Stimulated activated naive CD8-positive, alpha-beta T cell treated with anti-CD3 and anti-CD28 coated beads, Interleukin-15, Interleukin-2, amounts not matched to agents 100 ng/mL and 50 ng/mL, for 24 hours (primary cell): Measurements from ENCODE around the gene P4HA3.
"Not testable (repeated sequence)": the region's sequence is repeated elsewhere in the genome, so short reads cannot be mapped to it uniquely, and the experiment has no call there.

Experiments
- H3K27ac Mint-ChIP-seq: one replicate; pipeline ENCODE4 v1.8.0; 2021; ENCODE audit warnings: mild to moderate bottlenecking, mixed read lengths
- H3K27me3 Mint-ChIP-seq: one replicate; pipeline ENCODE4 v1.8.0; 2021; ENCODE audit warnings: mixed read lengths
- H3K36me3 Mint-ChIP-seq: one replicate; pipeline ENCODE4 v1.8.0; 2021; ENCODE audit warnings: low read depth, mixed read lengths
- H3K4me1 Mint-ChIP-seq: one replicate; pipeline ENCODE4 v1.8.0; 2021; ENCODE audit warnings: low read depth, mixed read lengths
- H3K4me3 Mint-ChIP-seq: one replicate; pipeline ENCODE4 v1.8.0; 2021; ENCODE audit warnings: mild to moderate bottlenecking, mixed read lengths
- H3K9me3 Mint-ChIP-seq: one replicate; pipeline ENCODE4 v1.8.0; 2021; ENCODE audit warnings: mixed read lengths

The P4HA3 gene

DNA sequence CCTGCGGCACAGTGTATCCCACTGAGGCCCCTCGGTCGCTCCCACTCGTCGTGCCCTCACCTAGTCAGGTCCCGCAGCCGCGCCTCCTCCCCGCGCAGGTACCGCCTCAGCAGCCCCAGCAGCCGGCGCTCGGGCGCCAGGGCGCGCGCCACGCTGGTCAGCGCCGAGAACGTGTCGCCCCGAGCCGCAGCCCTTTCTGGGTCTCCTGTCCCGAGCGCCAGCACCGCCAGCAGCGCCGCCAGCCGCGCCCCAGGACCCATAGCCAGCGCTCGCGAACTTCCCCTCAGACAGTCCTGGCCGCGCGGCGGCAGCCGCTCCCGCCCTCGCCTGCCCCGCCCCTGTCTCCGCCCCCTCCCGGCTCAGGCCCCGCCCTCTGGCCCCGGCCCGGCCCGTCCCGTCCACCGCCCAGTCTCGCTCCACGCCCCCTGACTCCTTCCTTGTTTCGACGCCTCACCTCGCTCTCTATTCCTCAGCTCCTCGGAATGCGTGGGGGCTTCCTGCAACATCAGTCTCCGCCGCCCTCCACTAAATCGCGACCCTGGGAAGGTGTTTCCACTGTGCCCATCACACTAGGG, at the start of gene P4HA3:
Gene P4HA3 (minus strand): TSS at position 289 of the 575 bp plus-strand sequence. CDS start 29 bp downstream, at position 260.
- Mint-ChIP-seq H3K4me1 (peaks cover 7% of the 10 kb centered on the region), H3K27me3 (peaks cover 49% of the 10 kb centered on the region), H3K9me3 (peaks cover 9% of the 10 kb centered on the region), H3K36me3 (peaks cover 4% of the 10 kb centered on the region), H3K27ac (peak within 1 kb of the TSS; percentile 3), H3K4me3 (peak within 1 kb of the TSS; percentile 22)

- peaks cover 4% of the 10 kb centered on the region for H3K4me1 Mint-ChIP-seq
- H3K36me3 Mint-ChIP-seq: peaks cover 39% of the 10 kb centered on the region
- H3K9me3 Mint-ChIP-seq: no peaks in the 10 kb centered on the region
- no peak overlapping the region for H3K4me3 Mint-ChIP-seq
- H3K27me3 Mint-ChIP-seq: no peaks in the 10 kb centered on the region
- no peak overlapping the region for H3K27ac Mint-ChIP-seq
Observed at GRCh38 chr11:74357449-74357848, 46.0 kb upstream of the P4HA3 start.

- Mint-ChIP-seq H3K36me3 (peaks cover 38% of the 10 kb centered on the region), H3K27ac (no peak overlapping the region), H3K4me3 (no peak overlapping the region), H3K9me3 (no peaks in the 10 kb centered on the region), H3K4me1 (peaks cover 4% of the 10 kb centered on the region), H3K27me3 (no peaks in the 10 kb centered on the region)
Observed at GRCh38 chr11:74355626-74356025, 44.2 kb upstream of the P4HA3 start.

DNA sequence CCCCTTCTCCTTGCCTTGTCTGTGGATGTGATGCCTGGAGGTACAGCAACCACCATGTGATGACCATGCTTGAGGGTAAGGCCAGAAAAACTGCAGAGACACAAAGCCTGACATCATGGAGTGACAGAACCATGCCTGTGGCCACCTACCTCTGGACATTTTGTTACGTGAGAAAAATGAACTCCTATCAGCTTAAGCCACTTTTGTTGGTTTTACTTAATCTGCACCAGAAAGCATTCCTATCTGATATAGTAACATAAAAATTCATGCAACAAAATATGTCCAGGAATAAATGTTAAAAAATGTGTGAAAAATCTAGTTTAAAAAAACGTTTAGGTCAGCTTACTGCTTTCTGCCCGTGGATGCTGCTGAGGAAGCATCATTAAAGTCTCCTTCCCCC, 42.6 kb upstream of the P4HA3 start:
- Mint-ChIP-seq H3K4me3 (no peak overlapping the region), H3K9me3 (no peaks in the 10 kb centered on the region), H3K27me3 (no peaks in the 10 kb centered on the region), H3K36me3 (peaks cover 33% of the 10 kb centered on the region), H3K27ac (no peak overlapping the region), H3K4me1 (peaks cover 4% of the 10 kb centered on the region)

DNA sequence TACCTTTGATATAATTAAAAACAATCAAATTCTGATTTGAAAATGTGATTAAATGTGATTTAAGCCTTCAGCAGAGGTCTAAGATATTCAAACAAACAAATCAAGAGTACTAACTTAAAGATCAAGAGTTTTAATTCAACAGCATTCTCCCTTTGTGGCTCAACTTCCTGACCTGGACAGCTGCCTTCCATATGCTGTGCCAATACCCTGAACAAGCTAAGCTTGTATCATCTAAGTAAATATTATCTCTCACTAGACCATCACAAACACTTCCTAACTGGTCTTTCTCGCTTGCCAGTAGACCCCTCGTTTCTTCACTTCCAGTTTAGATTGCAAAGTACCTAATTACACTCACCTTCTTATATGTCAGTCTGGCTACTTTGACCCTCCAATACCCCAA, 35.9 kb upstream of the P4HA3 start:
- Mint-ChIP-seq H3K27me3 (no peaks in the 10 kb centered on the region), H3K36me3 (peaks cover 9% of the 10 kb centered on the region), H3K9me3 (no peaks in the 10 kb centered on the region), H3K4me1 (no peaks in the 10 kb centered on the region), H3K4me3 (no peak overlapping the region), H3K27ac (no peak overlapping the region)

DNA sequence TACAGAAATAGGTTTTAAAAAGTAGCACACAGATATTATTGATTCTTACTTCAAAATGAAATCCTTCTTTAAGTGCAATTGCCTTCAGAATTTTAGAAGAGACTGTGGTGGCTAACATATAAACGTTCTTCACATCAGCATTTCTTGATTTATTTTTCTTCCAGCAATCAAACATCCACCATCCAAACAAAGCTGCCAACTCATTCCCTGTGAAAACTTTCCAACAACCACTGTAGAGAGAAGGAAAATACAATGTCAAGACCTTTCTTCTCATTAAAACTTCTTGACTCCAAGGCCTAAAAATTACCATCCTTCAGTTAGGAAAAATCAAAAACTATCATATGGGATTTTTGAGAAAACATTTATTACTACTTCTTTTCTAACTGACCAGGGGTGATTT, 34.0 kb upstream of the P4HA3 start:
- Mint-ChIP-seq H3K27ac (no peak overlapping the region), H3K27me3 (no peaks in the 10 kb centered on the region), H3K4me1 (no peaks in the 10 kb centered on the region), H3K9me3 (no peaks in the 10 kb centered on the region), H3K4me3 (no peak overlapping the region), H3K36me3 (peaks cover 11% of the 10 kb centered on the region)

- no peak overlapping the region for H3K27ac Mint-ChIP-seq
- no peaks in the 10 kb centered on the region for H3K27me3 Mint-ChIP-seq
- H3K4me3 Mint-ChIP-seq: no peak overlapping the region
- H3K36me3 Mint-ChIP-seq: peaks cover 12% of the 10 kb centered on the region
- H3K9me3 Mint-ChIP-seq: no peaks in the 10 kb centered on the region
- no peaks in the 10 kb centered on the region for H3K4me1 Mint-ChIP-seq
Observed at GRCh38 chr11:74341921-74342320, 30.5 kb upstream of the P4HA3 start.

GRCh38 chr11:74339619-74340018, 28.2 kb upstream of the P4HA3 start:
- no peak overlapping the region for H3K4me3 Mint-ChIP-seq
- no peaks in the 10 kb centered on the region for H3K4me1 Mint-ChIP-seq
- peaks cover 12% of the 10 kb centered on the region for H3K36me3 Mint-ChIP-seq
- H3K27me3 Mint-ChIP-seq: no peaks in the 10 kb centered on the region
- no peaks in the 10 kb centered on the region for H3K9me3 Mint-ChIP-seq
- no peak overlapping the region for H3K27ac Mint-ChIP-seq

- Mint-ChIP-seq H3K9me3 (no peaks in the 10 kb centered on the region), H3K27ac (no peak overlapping the region), H3K27me3 (no peaks in the 10 kb centered on the region), H3K4me3 (no peak overlapping the region), H3K36me3 (peaks cover 12% of the 10 kb centered on the region), H3K4me1 (no peaks in the 10 kb centered on the region)
Observed at GRCh38 chr11:74338963-74339362, 27.5 kb upstream of the P4HA3 start.

- Mint-ChIP-seq H3K27me3 (no peaks in the 10 kb centered on the region), H3K4me3 (no peak overlapping the region), H3K36me3 (no peaks in the 10 kb centered on the region), H3K27ac (no peak overlapping the region), H3K4me1 (no peaks in the 10 kb centered on the region), H3K9me3 (no peaks in the 10 kb centered on the region)
Observed at GRCh38 chr11:74333193-74333592, 21.8 kb upstream of the P4HA3 start.

DNA sequence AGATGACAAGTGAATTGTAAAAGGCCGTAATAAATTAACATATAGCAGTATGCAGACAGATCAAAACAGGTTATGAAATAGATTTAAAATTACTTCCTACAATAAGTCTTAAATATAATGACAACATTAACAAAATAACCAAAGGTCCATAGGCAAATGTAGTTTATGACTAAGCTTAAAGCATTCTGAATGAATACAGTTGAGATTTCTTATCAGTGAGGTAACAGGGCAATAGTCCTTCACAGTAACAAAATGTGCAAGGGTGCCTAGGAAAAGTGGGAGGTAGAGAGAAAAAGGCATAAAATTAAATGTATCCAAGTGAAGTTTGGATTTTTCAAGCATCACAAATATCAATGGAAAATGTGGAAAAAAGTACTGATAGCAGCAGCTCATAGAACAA, 20.9 kb upstream of the P4HA3 start:
- Mint-ChIP-seq H3K27ac (no peak overlapping the region), H3K27me3 (no peaks in the 10 kb centered on the region), H3K4me1 (no peaks in the 10 kb centered on the region)

GRCh38 chr11:74331000-74331399, 19.6 kb upstream of the P4HA3 start:
- H3K4me3 Mint-ChIP-seq, H3K27ac Mint-ChIP-seq, H3K36me3 Mint-ChIP-seq, H3K9me3 Mint-ChIP-seq, H3K27me3 Mint-ChIP-seq, H3K4me1 Mint-ChIP-seq: not testable (repeated sequence)

More for the DNA sequence above, 20.9 kb upstream of the P4HA3 start:
- H3K4me3 Mint-ChIP-seq: no peak overlapping the region
- H3K36me3 Mint-ChIP-seq: no peaks in the 10 kb centered on the region
- H3K9me3 Mint-ChIP-seq: no peaks in the 10 kb centered on the region

DNA sequence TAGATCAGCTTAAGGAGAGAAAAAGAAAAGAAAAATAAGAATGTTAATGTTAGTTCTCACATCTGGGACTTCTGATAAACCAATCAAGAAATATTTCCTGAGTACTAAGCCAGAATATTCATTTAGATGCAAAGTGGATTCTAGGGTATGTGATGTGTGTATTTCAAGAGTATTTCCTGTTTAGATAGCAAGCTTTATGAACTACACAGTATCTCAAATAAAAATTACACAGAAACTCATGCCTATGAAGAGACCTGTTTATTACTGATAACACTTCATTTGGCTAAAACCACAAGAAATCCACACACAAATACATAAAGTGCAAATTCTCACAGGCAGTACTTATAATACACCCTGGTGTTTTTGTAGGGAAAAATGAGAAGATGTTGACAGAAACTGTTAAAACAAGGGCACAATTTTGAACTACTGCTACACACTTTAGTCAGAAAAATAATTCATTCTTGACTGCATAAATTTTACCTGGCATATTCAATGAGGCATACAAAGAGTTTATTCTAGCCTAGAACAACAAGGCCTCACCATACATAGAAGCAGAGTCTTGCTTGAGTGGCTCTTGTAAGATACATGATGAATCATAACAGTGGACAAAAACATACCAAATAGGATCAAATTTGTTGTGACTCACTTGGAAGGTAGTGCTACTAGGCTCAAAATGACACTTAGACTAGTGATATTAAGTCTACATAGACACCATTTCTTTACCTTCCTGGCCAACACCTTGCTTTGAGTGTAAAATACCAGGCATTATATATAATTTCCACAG, 18.8 kb upstream of the P4HA3 start:
- H3K27me3 Mint-ChIP-seq: no peaks in the 10 kb centered on the region
- H3K36me3 Mint-ChIP-seq: no peaks in the 10 kb centered on the region
- H3K27ac Mint-ChIP-seq: no peak overlapping the region
- H3K9me3 Mint-ChIP-seq: no peaks in the 10 kb centered on the region
- no peak overlapping the region for H3K4me3 Mint-ChIP-seq
- H3K4me1 Mint-ChIP-seq: no peaks in the 10 kb centered on the region

GRCh38 chr11:74327076-74327475, 15.6 kb upstream of the P4HA3 start:
- Mint-ChIP-seq H3K4me3 (no peak overlapping the region), H3K36me3 (no peaks in the 10 kb centered on the region), H3K27ac (no peak overlapping the region), H3K27me3 (peaks cover 3% of the 10 kb centered on the region), H3K9me3 (no peaks in the 10 kb centered on the region), H3K4me1 (no peaks in the 10 kb centered on the region)

- no peaks in the 10 kb centered on the region for H3K36me3 Mint-ChIP-seq
- no peak overlapping the region for H3K27ac Mint-ChIP-seq
- H3K27me3 Mint-ChIP-seq: peaks cover 7% of the 10 kb centered on the region
- no peaks in the 10 kb centered on the region for H3K9me3 Mint-ChIP-seq
- H3K4me1 Mint-ChIP-seq: no peaks in the 10 kb centered on the region
- H3K4me3 Mint-ChIP-seq: no peak overlapping the region
Observed at GRCh38 chr11:74326665-74327064, 15.2 kb upstream of the P4HA3 start.
